Neural cell (in vitro differentiated cells): ENCODE results near the gene STX4. TPM values are rescaled to one million over a fixed set of nuclear protein-coding genes. Genes with fewer than 3 reads are reported as not detected.

Experiments
- H2AFZ ChIP-seq: fragments of 200-600, 300-800 bp; sonication (generic), shearing (Covaris generic); 2 replicates; pipeline ENCODE4 v1.6.0; 2014; ENCODE audit warnings: low read depth, mild to moderate bottlenecking, antibody characterized with exemption, low read length, moderate library complexity
- H3F3A ChIP-seq: fragments of 200-600 bp; shearing (Covaris generic); 2 replicates; pipeline ENCODE4 v1.6.1; 2016; ENCODE audit warnings: mild to moderate bottlenecking, moderate library complexity, mixed read lengths, antibody characterized with exemption, low read length; ENCODE audit not compliant: insufficient read depth, poor library complexity, severe bottlenecking
- H3K27ac ChIP-seq: fragments of 200-600, 300-800 bp; sonication (generic), shearing (Covaris generic); 2 replicates; pipeline ENCODE4 v1.5.1; 2014; ENCODE audit warnings: mild to moderate bottlenecking, low read length, moderate library complexity
- H3K27me3 ChIP-seq: fragments of 300-800, 200-600 bp; sonication (generic), shearing (Covaris generic); 2 replicates; pipeline ENCODE4 v1.6.0; 2014; ENCODE audit warnings: mild to moderate bottlenecking, low read depth, low read length, moderate library complexity; ENCODE audit not compliant: insufficient read depth
- H3K36me3 ChIP-seq: fragments of 300-800, 200-600 bp; sonication (generic), shearing (Covaris generic); 2 replicates; pipeline ENCODE4 v1.5.1; 2014; ENCODE audit warnings: mild to moderate bottlenecking, antibody characterized with exemption, low read length, moderate library complexity; ENCODE audit not compliant: insufficient read depth
- H3K4me2 ChIP-seq: fragments of 300-800, 200-600 bp; sonication (generic), shearing (Covaris generic); 2 replicates; pipeline ENCODE4 v1.6.0; 2014; ENCODE audit warnings: mild to moderate bottlenecking, low read length
- H3K4me3 ChIP-seq: fragments of 300-800, 200-600 bp; sonication (generic), shearing (Covaris generic); 2 replicates; pipeline ENCODE4 v1.5.1; 2014; ENCODE audit warnings: mild to moderate bottlenecking, low read length, moderate library complexity
- H3K79me2 ChIP-seq: fragments of 200-600 bp; shearing (Covaris generic); replicated peaks from 2 replicates; pipeline ENCODE4 v1.6.0; 2014; ENCODE audit warnings: mild to moderate bottlenecking, low read length, moderate library complexity; ENCODE audit not compliant: insufficient read depth
- H3K9ac ChIP-seq: fragments of 300-800, 200-600 bp; sonication (generic), shearing (Covaris generic); 2 replicates; pipeline ENCODE4 v1.6.1; 2016; ENCODE audit warnings: mild to moderate bottlenecking, low read length, mixed read lengths
- H3K9me2 ChIP-seq: fragments of 200-600 bp; shearing (Covaris generic); 2 replicates; pipeline ENCODE4 v1.6.1; 2016; ENCODE audit warnings: mild to moderate bottlenecking, low read length, mixed read lengths; ENCODE audit not compliant: insufficient read depth
- H3K9me3 ChIP-seq: fragments of 200-600, 300-800 bp; sonication (generic), shearing (Covaris generic); 2 replicates; pipeline ENCODE4 v1.6.1; 2016; ENCODE audit warnings: mild to moderate bottlenecking, mixed run types, low read length, moderate library complexity, mixed read lengths
- H4K20me1 ChIP-seq: fragments of 200-600 bp; shearing (Covaris generic); 2 replicates; pipeline ENCODE4 v1.6.1; 2016; ENCODE audit warnings: mild to moderate bottlenecking, mixed run types; ENCODE audit not compliant: insufficient read depth
- EP300 ChIP-seq: fragments of 450-650 bp; conservative IDR thresholded peaks from 2 replicates; pipeline ENCODE4 v1.6.1; 2014; ENCODE audit warnings: antibody characterized with exemption, mild to moderate bottlenecking, moderate library complexity; ENCODE audit not compliant: poor library complexity, severe bottlenecking
- EZH2 ChIP-seq: fragments of 200-600, 300-800 bp; shearing (Covaris generic), sonication (generic); IDR thresholded peaks from 2 replicates; pipeline ENCODE4 v1.6.1; 2014; ENCODE audit warnings: antibody characterized with exemption, low read length, borderline replicate concordance, mild to moderate bottlenecking; ENCODE audit not compliant: insufficient read depth, poor library complexity, severe bottlenecking
- MXI1 ChIP-seq: fragments of 450-650 bp; conservative IDR thresholded peaks from 2 replicates; pipeline ENCODE4 v1.6.1; 2014; ENCODE audit warnings: antibody characterized with exemption, mild to moderate bottlenecking; ENCODE audit not compliant: poor library complexity, severe bottlenecking
- POLR2AphosphoS5 ChIP-seq: IDR thresholded peaks from 2 replicates; pipeline ENCODE4 v1.6.1; 2012
- RAD21 ChIP-seq: fragments of 450-650 bp; conservative IDR thresholded peaks from 2 replicates; pipeline ENCODE4 v1.6.1; 2014; ENCODE audit warnings: antibody characterized with exemption, mild to moderate bottlenecking, moderate library complexity
- SMC3 ChIP-seq: fragments of 450-650 bp; conservative IDR thresholded peaks from 2 replicates; pipeline ENCODE4 v1.6.1; 2014; ENCODE audit warnings: antibody characterized with exemption, mild to moderate bottlenecking, moderate library complexity; ENCODE audit not compliant: poor library complexity
- TAF1 ChIP-seq: IDR thresholded peaks from 2 replicates; pipeline ENCODE4 v1.6.1; 2012; ENCODE audit warnings: low read depth
- polyA plus RNA-seq: library from polyadenylated mRNA; depleted of rRNA; stranded (reverse); fragments of >200 nt; gene quantifications from 2 replicates; pipeline ENCODE4 v1.2.3, GENCODE V29; 2014
- TF ChIP-seq, protein P1 (sequence below): fragments of 450-650 bp; IDR thresholded peaks from 2 replicates; pipeline ENCODE4 v1.5.1; 2014; ENCODE audit warnings: antibody characterized with exemption, mild to moderate bottlenecking, moderate library complexity; ENCODE audit not compliant: poor library complexity, severe bottlenecking
- TF ChIP-seq, protein P2 (sequence below): IDR thresholded peaks from 2 replicates; pipeline ENCODE4 v1.6.1; 2012; ENCODE audit warnings: borderline replicate concordance

The STX4 gene
- polyA plus RNA-seq, 1 donor from 2014 or later, result 32.2 TPM

DNA sequence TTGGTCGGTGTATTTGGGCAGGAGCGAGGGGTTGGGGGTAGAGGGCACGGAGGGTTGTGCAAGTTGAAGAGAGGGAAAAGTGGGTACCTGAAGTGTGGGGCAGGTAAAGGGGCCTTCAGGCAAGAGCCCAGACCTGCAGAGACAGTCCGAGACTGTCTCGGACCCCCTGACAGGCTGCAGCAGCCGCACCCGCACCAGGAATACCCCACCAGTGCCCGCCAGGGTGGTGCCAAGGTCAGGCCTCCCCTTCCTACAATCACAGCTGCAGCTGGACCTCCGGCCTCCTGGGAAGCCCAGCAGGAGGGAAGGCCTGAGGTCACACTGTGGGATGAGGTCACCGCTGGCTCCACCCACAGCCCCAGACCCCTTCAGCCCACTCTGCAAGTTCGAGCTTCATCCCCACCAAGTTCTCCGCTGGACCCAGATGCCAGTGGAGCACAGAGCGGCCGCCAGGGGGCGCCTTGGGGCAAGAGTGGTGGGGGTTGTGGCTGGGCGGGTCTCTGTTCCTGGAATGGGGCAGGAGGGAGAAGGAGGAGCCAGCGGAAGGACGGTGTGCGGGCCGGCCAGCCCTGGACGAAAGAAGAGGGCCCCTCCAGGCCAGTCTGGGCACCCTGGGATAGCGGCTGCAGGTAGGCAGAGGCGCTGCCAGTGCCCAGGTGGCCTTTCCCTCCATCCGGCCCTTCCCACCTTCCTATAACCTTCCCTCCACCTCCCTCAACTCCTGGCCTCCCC lies 48.5 kb upstream of the STX4 start, which contains the start of gene HSD3B7:
Gene HSD3B7, plus strand, starts transcription at position 539 of the 732 bp plus-strand sequence. CDS start 452 bp downstream, outside the sequence.
- no peak within 1 kb of the TSS for H3K9ac ChIP-seq
- H3F3A ChIP-seq, result no peaks in the 10 kb centered on the region
- no peak within 1 kb of the TSS for H3K27ac ChIP-seq
- H3K4me2 ChIP-seq, result no peak within 1 kb of the TSS
- no peaks in the 10 kb centered on the region for H3K9me2 ChIP-seq
- no peaks in the 10 kb centered on the region for H3K27me3 ChIP-seq
- no peaks in the 10 kb centered on the region for H3K36me3 ChIP-seq
- no peaks in the 10 kb centered on the region for H3K9me3 ChIP-seq
- H2AFZ ChIP-seq, result no peak within 1 kb of the TSS
- TF ChIP-seq TAF1 (no peak), SMC3 (peak; percentile 93), RAD21 (peak; percentile 77), EZH2 (no peak), EP300 (no peak), MXI1 (no peak), POLR2AphosphoS5 (peak; percentile 7)
- TF ChIP-seq, protein P1, sequence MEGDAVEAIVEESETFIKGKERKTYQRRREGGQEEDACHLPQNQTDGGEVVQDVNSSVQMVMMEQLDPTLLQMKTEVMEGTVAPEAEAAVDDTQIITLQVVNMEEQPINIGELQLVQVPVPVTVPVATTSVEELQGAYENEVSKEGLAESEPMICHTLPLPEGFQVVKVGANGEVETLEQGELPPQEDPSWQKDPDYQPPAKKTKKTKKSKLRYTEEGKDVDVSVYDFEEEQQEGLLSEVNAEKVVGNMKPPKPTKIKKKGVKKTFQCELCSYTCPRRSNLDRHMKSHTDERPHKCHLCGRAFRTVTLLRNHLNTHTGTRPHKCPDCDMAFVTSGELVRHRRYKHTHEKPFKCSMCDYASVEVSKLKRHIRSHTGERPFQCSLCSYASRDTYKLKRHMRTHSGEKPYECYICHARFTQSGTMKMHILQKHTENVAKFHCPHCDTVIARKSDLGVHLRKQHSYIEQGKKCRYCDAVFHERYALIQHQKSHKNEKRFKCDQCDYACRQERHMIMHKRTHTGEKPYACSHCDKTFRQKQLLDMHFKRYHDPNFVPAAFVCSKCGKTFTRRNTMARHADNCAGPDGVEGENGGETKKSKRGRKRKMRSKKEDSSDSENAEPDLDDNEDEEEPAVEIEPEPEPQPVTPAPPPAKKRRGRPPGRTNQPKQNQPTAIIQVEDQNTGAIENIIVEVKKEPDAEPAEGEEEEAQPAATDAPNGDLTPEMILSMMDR, result peak; percentile 87
- TF ChIP-seq, protein P2, sequence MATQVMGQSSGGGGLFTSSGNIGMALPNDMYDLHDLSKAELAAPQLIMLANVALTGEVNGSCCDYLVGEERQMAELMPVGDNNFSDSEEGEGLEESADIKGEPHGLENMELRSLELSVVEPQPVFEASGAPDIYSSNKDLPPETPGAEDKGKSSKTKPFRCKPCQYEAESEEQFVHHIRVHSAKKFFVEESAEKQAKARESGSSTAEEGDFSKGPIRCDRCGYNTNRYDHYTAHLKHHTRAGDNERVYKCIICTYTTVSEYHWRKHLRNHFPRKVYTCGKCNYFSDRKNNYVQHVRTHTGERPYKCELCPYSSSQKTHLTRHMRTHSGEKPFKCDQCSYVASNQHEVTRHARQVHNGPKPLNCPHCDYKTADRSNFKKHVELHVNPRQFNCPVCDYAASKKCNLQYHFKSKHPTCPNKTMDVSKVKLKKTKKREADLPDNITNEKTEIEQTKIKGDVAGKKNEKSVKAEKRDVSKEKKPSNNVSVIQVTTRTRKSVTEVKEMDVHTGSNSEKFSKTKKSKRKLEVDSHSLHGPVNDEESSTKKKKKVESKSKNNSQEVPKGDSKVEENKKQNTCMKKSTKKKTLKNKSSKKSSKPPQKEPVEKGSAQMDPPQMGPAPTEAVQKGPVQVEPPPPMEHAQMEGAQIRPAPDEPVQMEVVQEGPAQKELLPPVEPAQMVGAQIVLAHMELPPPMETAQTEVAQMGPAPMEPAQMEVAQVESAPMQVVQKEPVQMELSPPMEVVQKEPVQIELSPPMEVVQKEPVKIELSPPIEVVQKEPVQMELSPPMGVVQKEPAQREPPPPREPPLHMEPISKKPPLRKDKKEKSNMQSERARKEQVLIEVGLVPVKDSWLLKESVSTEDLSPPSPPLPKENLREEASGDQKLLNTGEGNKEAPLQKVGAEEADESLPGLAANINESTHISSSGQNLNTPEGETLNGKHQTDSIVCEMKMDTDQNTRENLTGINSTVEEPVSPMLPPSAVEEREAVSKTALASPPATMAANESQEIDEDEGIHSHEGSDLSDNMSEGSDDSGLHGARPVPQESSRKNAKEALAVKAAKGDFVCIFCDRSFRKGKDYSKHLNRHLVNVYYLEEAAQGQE, result no peak
- no peaks in the 10 kb centered on the region for H4K20me1 ChIP-seq
- H3K4me3 ChIP-seq, result no peak within 1 kb of the TSS
- no peaks in the 10 kb centered on the region for H3K79me2 ChIP-seq

DNA sequence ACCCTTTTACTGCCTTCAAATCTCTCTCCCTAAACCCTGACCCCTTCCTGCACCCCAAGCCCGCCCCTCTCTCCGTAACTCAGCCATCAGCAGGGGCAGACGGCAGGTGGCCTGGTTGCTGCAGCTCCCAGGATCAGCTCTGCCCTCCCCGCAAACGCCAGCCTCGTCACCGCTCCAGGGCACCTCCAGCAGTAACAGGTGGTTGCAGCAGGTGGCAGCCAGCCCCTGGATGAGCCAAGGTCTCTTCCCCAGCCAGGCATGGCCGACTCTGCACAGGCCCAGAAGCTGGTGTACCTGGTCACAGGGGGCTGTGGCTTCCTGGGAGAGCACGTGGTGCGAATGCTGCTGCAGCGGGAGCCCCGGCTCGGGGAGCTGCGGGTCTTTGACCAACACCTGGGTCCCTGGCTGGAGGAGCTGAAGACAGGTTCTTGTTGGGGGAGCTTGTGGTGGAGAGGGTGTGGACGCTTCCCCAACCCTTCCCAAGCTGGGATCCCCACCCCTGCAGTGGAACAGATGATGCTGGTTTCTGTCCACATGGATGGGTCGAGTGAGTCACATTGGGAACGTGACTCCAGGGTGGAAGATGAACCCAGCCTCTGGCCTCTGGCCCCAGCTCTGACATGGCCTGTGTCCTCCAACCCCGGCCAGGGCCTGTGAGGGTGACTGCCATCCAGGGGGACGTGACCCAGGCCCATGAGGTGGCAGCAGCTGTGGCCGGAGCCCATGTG lies 47.8 kb upstream of the STX4 start:
- Histone ChIP-seq H3K9ac (no peak overlapping the region), H3K79me2 (no peaks in the 10 kb centered on the region), H4K20me1 (no peaks in the 10 kb centered on the region), H3K9me2 (no peaks in the 10 kb centered on the region), H3K27ac (no peak overlapping the region), H3F3A (no peaks in the 10 kb centered on the region), H2AFZ (no peak overlapping the region), H3K36me3 (no peaks in the 10 kb centered on the region), H3K9me3 (no peaks in the 10 kb centered on the region), H3K4me3 (no peak overlapping the region), H3K4me2 (no peak overlapping the region), H3K27me3 (no peaks in the 10 kb centered on the region)
- TF ChIP-seq RAD21 (no peak), POLR2AphosphoS5 (no peak), MXI1 (no peak), TAF1 (no peak), EZH2 (no peak), EP300 (no peak), SMC3 (no peak)
- TF ChIP-seq, protein P1, result no peak
- TF ChIP-seq, protein P2, result no peak
